Mammary epithelial cell (primary cell): ENCODE measurements around the gene EIF2A.

Experiments used
- CTCF ChIP-seq, 2 donors: IDR thresholded peaks in 1 of 2; conservative IDR thresholded peaks in 1 of 2; 2 replicates each; pipeline ENCODE4 v1.5.1; 2011 to 2012; ENCODE audit warnings: inconsistent platforms in 2 of 2, low read length in 2 of 2, mild to moderate bottlenecking in 2 of 2, control low read depth in 1 of 2, low read depth in 1 of 2; ENCODE audit not compliant: insufficient read depth in 1 of 2; ENCODE audit errors: extremely low read depth in 1 of 2
- EZH2 ChIP-seq: IDR thresholded peaks from 2 replicates; pipeline ENCODE4 v1.6.1; 2012; ENCODE audit warnings: low read length, inconsistent platforms, borderline replicate concordance

GRCh38 chr3:150497956-150498355 lies 48.6 kb upstream of the EIF2A start:
- TF ChIP-seq CTCF (conservative IDR thresholded peaks at IDR 0.05 in 1 of 2, IDR thresholded peaks at IDR 0.05 in 1 of 2; ENCODE audit: extremely low read depth in 1 of 2, insufficient read depth in 1 of 2, low read depth in 1 of 2, low read length in 2 of 2) (no peak), EZH2 (no peak)
